GM06990 (cell line): ENCODE data around the gene FAM120C.

Experiments used
- DNase-seq: peaks from one replicate; pipeline ENCODE4 v3.0.0-alpha.2; 2011; ENCODE audit not compliant: insufficient read length; ENCODE audit errors: extremely low read depth
- H3K27me3 ChIP-seq: replicated peaks from 2 replicates; pipeline ENCODE4 v1.6.0; 2011; ENCODE audit warnings: low read length; ENCODE audit not compliant: control insufficient read depth, insufficient read depth
- H3K36me3 ChIP-seq: 2 replicates; pipeline ENCODE4 v1.5.1; 2011; ENCODE audit warnings: low read length; ENCODE audit not compliant: control insufficient read depth, insufficient read depth
- H3K4me3 ChIP-seq: replicated peaks from 2 replicates; pipeline ENCODE4 v1.5.1; 2011; ENCODE audit warnings: low read depth, mild to moderate bottlenecking, control low read depth, low read length
- CTCF ChIP-seq: IDR thresholded peaks from 2 replicates; pipeline ENCODE4 v1.5.1; 2011; ENCODE audit warnings: low read length, control low read depth, mild to moderate bottlenecking, inconsistent platforms; ENCODE audit not compliant: insufficient read depth, poor library complexity, severe bottlenecking

The FAM120C gene

GRCh38 chrX:54172455-54172854, 10.6 kb downstream of the FAM120C start:
- TF ChIP-seq CTCF: no peak
- Histone ChIP-seq H3K4me3 (no peak overlapping the region), H3K27me3 (no peaks in the 10 kb centered on the region), H3K36me3 (peaks cover 4% of the 10 kb centered on the region)
- no peak for DNase-seq

- Histone ChIP-seq H3K36me3 (peaks cover 4% of the 10 kb centered on the region), H3K4me3 (no peak overlapping the region), H3K27me3 (no peaks in the 10 kb centered on the region)
- DNase-seq: no peak
- TF ChIP-seq CTCF: no peak
Observed at GRCh38 chrX:54171527-54172250, 11.4 kb downstream of the FAM120C start.

- H3K27me3 ChIP-seq: no peaks in the 10 kb centered on the region
- TF ChIP-seq CTCF: no peak
Observed at GRCh38 chrX:54171091-54171490, 12.0 kb downstream of the FAM120C start.

GRCh38 chrX:54166915-54167314, 16.1 kb downstream of the FAM120C start:
- DNase-seq: no peak

More at GRCh38 chrX:54171091-54171490, 12.0 kb downstream of the FAM120C start:
- no peak for DNase-seq
- Histone ChIP-seq H3K36me3 (peaks cover 4% of the 10 kb centered on the region), H3K4me3 (no peak overlapping the region)

GRCh38 chrX:54157561-54157960, 25.5 kb downstream of the FAM120C start:
- Histone ChIP-seq H3K36me3 (no peaks in the 10 kb centered on the region), H3K4me3 (no peak overlapping the region), H3K27me3 (no peaks in the 10 kb centered on the region)
- no peak for DNase-seq
- no peak for TF ChIP-seq CTCF

More at GRCh38 chrX:54166915-54167314, 16.1 kb downstream of the FAM120C start:
- no peak overlapping the region for H3K4me3 ChIP-seq
- no peaks in the 10 kb centered on the region for H3K36me3 ChIP-seq
- no peaks in the 10 kb centered on the region for H3K27me3 ChIP-seq
- TF ChIP-seq CTCF: no peak
